Tibial nerve (tissue), 3 donors: ENCODE data around the gene SCYGR1.

ENCODE experiments used
- CTCF ChIP-seq, 5 experiments: fragments of 200-600 bp in 3 of 5; fragments of 450-650 bp in 2 of 5; sonication (generic) in 3 of 5; IDR thresholded peaks; one replicate each; pipeline ENCODE4 v1.5.1; 2016 to 2019; ENCODE audit warnings: antibody characterized with exemption in 5 of 5, mild to moderate bottlenecking in 3 of 5, moderate library complexity in 2 of 5
- POLR2A ChIP-seq, 2 donors: fragments of 450-650 bp; IDR thresholded peaks; one replicate each; pipeline ENCODE4 v1.6.1; 2017; ENCODE audit warnings: antibody characterized with exemption in 2 of 2, mild to moderate bottlenecking in 2 of 2, moderate library complexity in 2 of 2

- TF ChIP-seq POLR2A (IDR thresholded peaks at IDR 0.05) (no peak), CTCF (IDR thresholded peaks at IDR 0.05) (no peak)
Observed at GRCh38 chr2:227347117-227347516, 40.6 kb downstream of the SCYGR1 start.
